ENCODE measurements around the gene ITGB4. TPM values are rescaled to one million over a fixed set of nuclear protein-coding genes. Genes with fewer than 3 reads are reported as not detected.

The ITGB4 gene
- polyA plus RNA-seq, 3 donors, result 0.09 to 0.82 TPM; not detected in 1

DNA sequence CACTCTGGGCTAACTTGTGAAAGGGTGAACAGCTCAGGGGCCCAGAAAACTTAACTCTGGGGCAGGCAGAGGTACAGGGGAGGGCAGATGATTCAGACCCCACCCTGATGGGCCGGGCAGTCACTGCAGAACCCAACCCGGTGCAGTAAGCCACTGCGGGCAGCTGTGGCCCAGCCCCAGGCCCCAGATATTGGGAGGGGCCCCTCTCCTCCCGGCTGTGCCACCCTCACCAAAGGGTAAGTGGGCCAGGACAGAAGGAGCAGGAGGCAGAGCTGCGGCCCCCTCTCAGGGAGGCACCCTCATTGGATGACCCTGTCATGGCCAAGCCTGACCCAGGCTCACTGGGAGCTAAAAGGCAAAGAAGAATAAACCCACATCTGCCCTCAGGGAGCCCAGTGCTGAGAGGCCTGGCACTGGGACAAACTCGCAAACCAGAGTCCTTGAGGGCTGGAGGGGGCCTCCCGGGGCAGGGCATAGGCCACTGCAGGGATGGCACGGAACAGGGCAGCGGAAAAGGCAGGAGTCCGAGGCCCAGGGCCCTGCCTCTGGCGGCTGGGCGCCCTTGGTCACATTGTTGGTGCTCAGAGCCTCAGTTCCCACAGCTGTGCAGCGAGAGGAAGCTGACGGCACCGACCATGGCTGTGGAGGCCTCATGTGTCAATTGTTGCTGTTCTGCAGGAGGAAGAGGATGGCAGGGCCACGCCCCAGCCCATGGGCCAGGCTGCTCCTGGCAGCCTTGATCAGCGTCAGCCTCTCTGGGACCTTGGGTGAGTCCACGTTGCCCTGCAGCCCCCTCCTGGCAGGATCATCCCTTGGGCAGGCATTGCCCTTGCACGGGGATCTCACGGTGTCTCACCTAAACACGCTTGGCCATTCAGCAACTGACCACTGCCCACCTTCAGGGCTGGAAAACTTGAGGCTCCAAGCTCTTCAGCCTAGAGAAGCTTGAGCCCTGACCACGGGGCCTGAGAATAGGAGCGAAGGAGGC lies 3.1 kb downstream of the ITGB4 start:
- TF ChIP-seq, protein P1, sequence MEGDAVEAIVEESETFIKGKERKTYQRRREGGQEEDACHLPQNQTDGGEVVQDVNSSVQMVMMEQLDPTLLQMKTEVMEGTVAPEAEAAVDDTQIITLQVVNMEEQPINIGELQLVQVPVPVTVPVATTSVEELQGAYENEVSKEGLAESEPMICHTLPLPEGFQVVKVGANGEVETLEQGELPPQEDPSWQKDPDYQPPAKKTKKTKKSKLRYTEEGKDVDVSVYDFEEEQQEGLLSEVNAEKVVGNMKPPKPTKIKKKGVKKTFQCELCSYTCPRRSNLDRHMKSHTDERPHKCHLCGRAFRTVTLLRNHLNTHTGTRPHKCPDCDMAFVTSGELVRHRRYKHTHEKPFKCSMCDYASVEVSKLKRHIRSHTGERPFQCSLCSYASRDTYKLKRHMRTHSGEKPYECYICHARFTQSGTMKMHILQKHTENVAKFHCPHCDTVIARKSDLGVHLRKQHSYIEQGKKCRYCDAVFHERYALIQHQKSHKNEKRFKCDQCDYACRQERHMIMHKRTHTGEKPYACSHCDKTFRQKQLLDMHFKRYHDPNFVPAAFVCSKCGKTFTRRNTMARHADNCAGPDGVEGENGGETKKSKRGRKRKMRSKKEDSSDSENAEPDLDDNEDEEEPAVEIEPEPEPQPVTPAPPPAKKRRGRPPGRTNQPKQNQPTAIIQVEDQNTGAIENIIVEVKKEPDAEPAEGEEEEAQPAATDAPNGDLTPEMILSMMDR (IDR thresholded peaks at IDR 0.05), result no peak
- no peaks in the 10 kb centered on the region for H3K79me2 ChIP-seq (ENCODE audit: insufficient read depth, low read length)
- H3K36me3 Mint-ChIP-seq, result peaks cover 3 to 5% of the 10 kb centered on the region in 2 donors
- no peaks in the 10 kb centered on the region for H3K9me3 ChIP-seq (replicated peaks in 1 of 2; ENCODE audit: control insufficient read depth in 1 of 2, insufficient read depth in 1 of 2, low read length in 2 of 2)
- WGBS (ENCODE audit: insufficient coverage), result 84% methylated on average over 22 of the region's 23 CpGs
- H3K9me3 Mint-ChIP-seq, result peaks cover 0 to 8% (median 3%) of the 10 kb centered on the region in 7 donors
- no peak overlapping the region for H3K4me3 Mint-ChIP-seq
- no peak overlapping the region for H2AFZ ChIP-seq (ENCODE audit: insufficient read depth, low read depth, low read length, poor library complexity, severe bottlenecking)
- no peak overlapping the region for H3K9ac ChIP-seq (ENCODE audit: insufficient read depth, low read length, poor library complexity, severe bottlenecking)
- H3K4me1 ChIP-seq (ENCODE audit: control insufficient read depth in 1 of 2, insufficient read depth in 2 of 2, low read length in 2 of 2), result peaks cover 7 to 14% of the 10 kb centered on the region in 2 donors
- H3K27ac ChIP-seq (ENCODE audit: low read depth in 1 of 2, low read length in 2 of 2), result no peak overlapping the region
- H3K4me3 ChIP-seq (replicated peaks in 1 of 3; ENCODE audit: low read depth in 2 of 3, low read length in 3 of 3), result no peak overlapping the region
- H3K27ac Mint-ChIP-seq, result no peak overlapping the region
- intact Hi-C loops (cut with micrococcal nuclease), result no loop called here
- peaks cover 9% of the 10 kb centered on the region for H3K4me1 Mint-ChIP-seq
- peaks cover 29 to 40% (median 39%) of the 10 kb centered on the region in 3 donors for H3K27me3 Mint-ChIP-seq (ENCODE audit: low read depth in 3 of 3)
- H3K27me3 ChIP-seq (ENCODE audit: control insufficient read depth in 2 of 2, insufficient read depth in 2 of 2, low read length in 2 of 2), result peaks cover 17 to 29% of the 10 kb centered on the region in 2 donors
- no peaks in the 10 kb centered on the region for H4K20me1 ChIP-seq (ENCODE audit: insufficient read depth, low read length)
- no peaks in the 10 kb centered on the region for H3K36me3 ChIP-seq (replicated peaks in 1 of 2; ENCODE audit: control insufficient read depth in 1 of 2, insufficient read depth in 2 of 2, low read length in 2 of 2)
- no peak for DNase-seq
- no peak overlapping the region for H3K4me2 ChIP-seq (replicated peaks; ENCODE audit: extremely low read depth, low read length, poor library complexity, severe bottlenecking)

DNA sequence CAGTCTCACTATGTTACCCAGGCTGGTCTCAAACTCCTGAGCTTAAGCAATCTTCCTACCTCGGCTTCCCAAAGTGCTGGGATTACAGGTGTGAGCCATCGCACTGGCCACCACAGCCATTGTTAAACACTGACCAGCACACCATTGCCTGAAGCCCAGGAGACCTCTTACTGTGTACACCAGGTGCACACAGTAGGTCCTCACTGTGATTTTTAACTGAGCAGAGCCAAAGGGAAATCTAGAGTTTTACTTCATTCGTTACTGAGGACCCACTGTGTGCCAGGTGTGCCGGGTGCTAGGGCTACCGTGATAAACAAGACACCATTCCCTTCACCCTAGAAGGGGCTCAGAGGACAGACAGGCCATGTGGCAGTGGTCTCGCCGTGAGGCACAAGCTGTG lies 4.2 kb downstream of the ITGB4 start:
- no peak for DNase-seq
- no peak overlapping the region for H3K9ac ChIP-seq (ENCODE audit: insufficient read depth, low read length, poor library complexity, severe bottlenecking)
- intact Hi-C loops (cut with micrococcal nuclease), result no loop called here
- Mint-ChIP-seq H3K36me3 (peaks cover 0 to 2% of the 10 kb centered on the region in 2 donors), H3K4me1 (peaks cover 7% of the 10 kb centered on the region), H3K27ac (no peak overlapping the region), H3K9me3 (peaks cover 0 to 2% (median 0%) of the 10 kb centered on the region in 7 donors), H3K27me3 (ENCODE audit: low read depth in 3 of 3) (peaks cover 17 to 28% (median 27%) of the 10 kb centered on the region in 3 donors), H3K4me3 (no peak overlapping the region)
- WGBS (ENCODE audit: insufficient coverage), result 100% methylated on average over 3 of the region's 7 CpGs
- H3K27ac ChIP-seq (ENCODE audit: low read depth in 1 of 2, low read length in 2 of 2), result no peak overlapping the region
- no peak overlapping the region for H2AFZ ChIP-seq (ENCODE audit: insufficient read depth, low read depth, low read length, poor library complexity, severe bottlenecking)
- no peak overlapping the region for H3K4me3 ChIP-seq (replicated peaks in 1 of 3; ENCODE audit: low read depth in 2 of 3, low read length in 3 of 3)
- no peaks in the 10 kb centered on the region for H4K20me1 ChIP-seq (ENCODE audit: insufficient read depth, low read length)
- H3K36me3 ChIP-seq (replicated peaks in 1 of 2; ENCODE audit: control insufficient read depth in 1 of 2, insufficient read depth in 2 of 2, low read length in 2 of 2), result no peaks in the 10 kb centered on the region
- peaks cover 7 to 13% of the 10 kb centered on the region in 2 donors for H3K4me1 ChIP-seq (ENCODE audit: control insufficient read depth in 1 of 2, insufficient read depth in 2 of 2, low read length in 2 of 2)
- H3K79me2 ChIP-seq (ENCODE audit: insufficient read depth, low read length), result no peaks in the 10 kb centered on the region
- H3K4me2 ChIP-seq (replicated peaks; ENCODE audit: extremely low read depth, low read length, poor library complexity, severe bottlenecking), result no peak overlapping the region
- TF ChIP-seq, protein P1 (IDR thresholded peaks at IDR 0.05), result no peak
- no peaks in the 10 kb centered on the region for H3K9me3 ChIP-seq (replicated peaks in 1 of 2; ENCODE audit: control insufficient read depth in 1 of 2, insufficient read depth in 1 of 2, low read length in 2 of 2)
- H3K27me3 ChIP-seq (ENCODE audit: control insufficient read depth in 2 of 2, insufficient read depth in 2 of 2, low read length in 2 of 2), result peaks cover 7 to 17% of the 10 kb centered on the region in 2 donors

Measured in CD14-positive monocyte (primary cell).